H1 (cell line): ENCODE results near the gene TRIM10. TPM values are rescaled to one million over a fixed set of nuclear protein-coding genes. Genes with fewer than 3 reads are reported as not detected.

Source experiments
- CTBP2 ChIP-seq: IDR thresholded peaks from 2 replicates; pipeline ENCODE4 v1.7.0; 2011; ENCODE audit warnings: borderline replicate concordance, mild to moderate bottlenecking, moderate library complexity, mixed read lengths, low read length; ENCODE audit not compliant: insufficient read depth, insufficient read length
- EP300 ChIP-seq, 2 experiments: IDR thresholded peaks; 1 replicate in 1 of 2; 2 replicates in 1 of 2; pipeline ENCODE4 v1.6.1; 2011 to 2012; ENCODE audit warnings: low read depth in 2 of 2, low read length in 2 of 2, mild to moderate bottlenecking in 2 of 2, borderline replicate concordance in 1 of 2, inconsistent platforms in 1 of 2, moderate library complexity in 1 of 2
- KDM4A ChIP-seq: IDR thresholded peaks from one replicate; pipeline ENCODE4 v1.7.1; 2012; ENCODE audit warnings: low read depth, mild to moderate bottlenecking, moderate library complexity, low read length, inconsistent platforms; ENCODE audit not compliant: severe bottlenecking
- NANOG ChIP-seq: IDR thresholded peaks from 2 replicates; pipeline ENCODE4 v1.6.1; 2011; ENCODE audit warnings: low read length, low read depth, mild to moderate bottlenecking, inconsistent platforms; ENCODE audit not compliant: insufficient read depth, poor library complexity, severe bottlenecking
- NRF1 ChIP-seq: IDR thresholded peaks from 2 replicates; pipeline ENCODE4 v1.6.1; 2011; ENCODE audit warnings: mild to moderate bottlenecking, low read depth, low read length, improper control_type of control experiment
- POU5F1 ChIP-seq: IDR thresholded peaks from 2 replicates; pipeline ENCODE4 v1.6.1; 2011; ENCODE audit warnings: low read depth, mild to moderate bottlenecking, low read length, moderate library complexity
- RNF2 ChIP-seq: fragments of 200-900, 300-1000 bp; sonication (generic); IDR thresholded peaks from 2 replicates; pipeline ENCODE4 v1.7.1; 2016; ENCODE audit warnings: borderline replicate concordance, low read depth, mild to moderate bottlenecking, antibody characterized with exemption, low read length; ENCODE audit not compliant: poor library complexity, severe bottlenecking; ENCODE audit errors: missing control alignments
- SP4 ChIP-seq: IDR thresholded peaks from 2 replicates; pipeline ENCODE4 v1.6.1; 2012; ENCODE audit warnings: low read length, inconsistent platforms
- polyA plus RNA-seq, 7 experiments: library from polyadenylated mRNA; depleted of rRNA in 3 of 7; stranded (reverse) in 5 of 7; unstranded in 2 of 7; fragments of >200 nt in 5 of 7; fragments of 200-250 nt in 2 of 7; gene quantifications; 1 replicate in 5 of 7; 2 replicates in 1 of 7; 4 replicates in 1 of 7; pipeline versions ENCODE4 v1.2.1 to v1.2.3, GENCODE V29; 2011 to 2013; ENCODE audit warnings: missing spikeins in 2 of 7, mixed read lengths in 2 of 7
- total RNA-seq: library from RNA; stranded (reverse); fragmentation: NEBNext Ultra II Directional; extraction: Animal tissue kit (Norgen Biotek cat#: 25700); gene quantifications from 2 replicates; pipeline ENCODE4 v1.2.1, GENCODE V29; 2021
- TF ChIP-seq, protein P1 (sequence below): fragments of 300-600 bp; sonication (generic); IDR thresholded peaks from 2 replicates; pipeline ENCODE4 v1.7.1; 2012; ENCODE audit warnings: low read length, moderate library complexity, mild to moderate bottlenecking, inconsistent platforms; ENCODE audit not compliant: insufficient replicate concordance

Gene TRIM10
- total and polyA plus RNA-seq, 2 of the 8 experiments (the other 6 are each of a cell fraction or from before 2014, with no cell fraction given), result 0.06 TPM; not detected in 1

DNA sequence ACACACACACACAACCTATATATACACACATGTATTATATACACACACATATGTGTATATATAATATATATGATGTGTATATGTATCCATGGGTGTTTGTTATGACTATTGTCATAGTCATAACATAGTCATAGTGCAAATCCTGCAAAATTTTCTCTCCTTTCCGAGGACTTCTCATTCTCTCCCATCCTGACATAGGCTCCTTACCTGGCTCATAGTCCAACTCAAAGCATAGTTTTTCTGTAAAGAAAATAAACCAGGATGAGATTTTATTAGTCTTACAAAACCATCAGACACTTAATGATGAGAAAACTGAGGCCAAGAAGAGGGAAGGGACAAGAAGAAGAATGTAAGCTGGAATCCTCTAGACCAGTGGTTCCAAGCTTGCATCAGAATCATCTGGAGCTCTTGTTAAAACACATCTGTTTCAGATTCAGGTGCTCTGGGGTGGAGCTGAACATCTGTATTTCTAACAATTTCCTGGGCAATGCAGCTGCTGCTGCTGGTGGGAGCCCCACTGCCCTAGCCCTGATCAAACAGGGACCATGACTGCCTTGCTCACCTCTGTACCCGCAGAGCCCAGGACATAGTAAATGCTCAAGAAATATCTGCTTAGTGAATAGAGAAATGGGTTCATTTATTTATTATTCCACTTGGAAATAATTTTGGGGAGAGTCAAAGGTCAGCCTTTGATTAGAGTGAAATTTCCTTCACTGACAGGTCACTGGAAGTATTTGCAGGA is 5.3 kb downstream of the TRIM10 start (continued):
- TF ChIP-seq, protein P1, sequence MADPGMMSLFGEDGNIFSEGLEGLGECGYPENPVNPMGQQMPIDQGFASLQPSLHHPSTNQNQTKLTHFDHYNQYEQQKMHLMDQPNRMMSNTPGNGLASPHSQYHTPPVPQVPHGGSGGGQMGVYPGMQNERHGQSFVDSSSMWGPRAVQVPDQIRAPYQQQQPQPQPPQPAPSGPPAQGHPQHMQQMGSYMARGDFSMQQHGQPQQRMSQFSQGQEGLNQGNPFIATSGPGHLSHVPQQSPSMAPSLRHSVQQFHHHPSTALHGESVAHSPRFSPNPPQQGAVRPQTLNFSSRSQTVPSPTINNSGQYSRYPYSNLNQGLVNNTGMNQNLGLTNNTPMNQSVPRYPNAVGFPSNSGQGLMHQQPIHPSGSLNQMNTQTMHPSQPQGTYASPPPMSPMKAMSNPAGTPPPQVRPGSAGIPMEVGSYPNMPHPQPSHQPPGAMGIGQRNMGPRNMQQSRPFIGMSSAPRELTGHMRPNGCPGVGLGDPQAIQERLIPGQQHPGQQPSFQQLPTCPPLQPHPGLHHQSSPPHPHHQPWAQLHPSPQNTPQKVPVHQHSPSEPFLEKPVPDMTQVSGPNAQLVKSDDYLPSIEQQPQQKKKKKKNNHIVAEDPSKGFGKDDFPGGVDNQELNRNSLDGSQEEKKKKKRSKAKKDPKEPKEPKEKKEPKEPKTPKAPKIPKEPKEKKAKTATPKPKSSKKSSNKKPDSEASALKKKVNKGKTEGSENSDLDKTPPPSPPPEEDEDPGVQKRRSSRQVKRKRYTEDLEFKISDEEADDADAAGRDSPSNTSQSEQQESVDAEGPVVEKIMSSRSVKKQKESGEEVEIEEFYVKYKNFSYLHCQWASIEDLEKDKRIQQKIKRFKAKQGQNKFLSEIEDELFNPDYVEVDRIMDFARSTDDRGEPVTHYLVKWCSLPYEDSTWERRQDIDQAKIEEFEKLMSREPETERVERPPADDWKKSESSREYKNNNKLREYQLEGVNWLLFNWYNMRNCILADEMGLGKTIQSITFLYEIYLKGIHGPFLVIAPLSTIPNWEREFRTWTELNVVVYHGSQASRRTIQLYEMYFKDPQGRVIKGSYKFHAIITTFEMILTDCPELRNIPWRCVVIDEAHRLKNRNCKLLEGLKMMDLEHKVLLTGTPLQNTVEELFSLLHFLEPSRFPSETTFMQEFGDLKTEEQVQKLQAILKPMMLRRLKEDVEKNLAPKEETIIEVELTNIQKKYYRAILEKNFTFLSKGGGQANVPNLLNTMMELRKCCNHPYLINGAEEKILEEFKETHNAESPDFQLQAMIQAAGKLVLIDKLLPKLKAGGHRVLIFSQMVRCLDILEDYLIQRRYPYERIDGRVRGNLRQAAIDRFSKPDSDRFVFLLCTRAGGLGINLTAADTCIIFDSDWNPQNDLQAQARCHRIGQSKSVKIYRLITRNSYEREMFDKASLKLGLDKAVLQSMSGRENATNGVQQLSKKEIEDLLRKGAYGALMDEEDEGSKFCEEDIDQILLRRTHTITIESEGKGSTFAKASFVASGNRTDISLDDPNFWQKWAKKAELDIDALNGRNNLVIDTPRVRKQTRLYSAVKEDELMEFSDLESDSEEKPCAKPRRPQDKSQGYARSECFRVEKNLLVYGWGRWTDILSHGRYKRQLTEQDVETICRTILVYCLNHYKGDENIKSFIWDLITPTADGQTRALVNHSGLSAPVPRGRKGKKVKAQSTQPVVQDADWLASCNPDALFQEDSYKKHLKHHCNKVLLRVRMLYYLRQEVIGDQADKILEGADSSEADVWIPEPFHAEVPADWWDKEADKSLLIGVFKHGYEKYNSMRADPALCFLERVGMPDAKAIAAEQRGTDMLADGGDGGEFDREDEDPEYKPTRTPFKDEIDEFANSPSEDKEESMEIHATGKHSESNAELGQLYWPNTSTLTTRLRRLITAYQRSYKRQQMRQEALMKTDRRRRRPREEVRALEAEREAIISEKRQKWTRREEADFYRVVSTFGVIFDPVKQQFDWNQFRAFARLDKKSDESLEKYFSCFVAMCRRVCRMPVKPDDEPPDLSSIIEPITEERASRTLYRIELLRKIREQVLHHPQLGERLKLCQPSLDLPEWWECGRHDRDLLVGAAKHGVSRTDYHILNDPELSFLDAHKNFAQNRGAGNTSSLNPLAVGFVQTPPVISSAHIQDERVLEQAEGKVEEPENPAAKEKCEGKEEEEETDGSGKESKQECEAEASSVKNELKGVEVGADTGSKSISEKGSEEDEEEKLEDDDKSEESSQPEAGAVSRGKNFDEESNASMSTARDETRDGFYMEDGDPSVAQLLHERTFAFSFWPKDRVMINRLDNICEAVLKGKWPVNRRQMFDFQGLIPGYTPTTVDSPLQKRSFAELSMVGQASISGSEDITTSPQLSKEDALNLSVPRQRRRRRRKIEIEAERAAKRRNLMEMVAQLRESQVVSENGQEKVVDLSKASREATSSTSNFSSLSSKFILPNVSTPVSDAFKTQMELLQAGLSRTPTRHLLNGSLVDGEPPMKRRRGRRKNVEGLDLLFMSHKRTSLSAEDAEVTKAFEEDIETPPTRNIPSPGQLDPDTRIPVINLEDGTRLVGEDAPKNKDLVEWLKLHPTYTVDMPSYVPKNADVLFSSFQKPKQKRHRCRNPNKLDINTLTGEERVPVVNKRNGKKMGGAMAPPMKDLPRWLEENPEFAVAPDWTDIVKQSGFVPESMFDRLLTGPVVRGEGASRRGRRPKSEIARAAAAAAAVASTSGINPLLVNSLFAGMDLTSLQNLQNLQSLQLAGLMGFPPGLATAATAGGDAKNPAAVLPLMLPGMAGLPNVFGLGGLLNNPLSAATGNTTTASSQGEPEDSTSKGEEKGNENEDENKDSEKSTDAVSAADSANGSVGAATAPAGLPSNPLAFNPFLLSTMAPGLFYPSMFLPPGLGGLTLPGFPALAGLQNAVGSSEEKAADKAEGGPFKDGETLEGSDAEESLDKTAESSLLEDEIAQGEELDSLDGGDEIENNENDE, result no peak
- TF ChIP-seq NRF1, result no peak
- no peak for TF ChIP-seq CTBP2
- TF ChIP-seq KDM4A, result no peak
- TF ChIP-seq POU5F1, result no peak
- TF ChIP-seq EP300 (IDR thresholded peaks at IDR 0.05; ENCODE audit: borderline replicate concordance in 1 of 2, low read depth in 2 of 2, low read length in 2 of 2), result no peak
- no peak for TF ChIP-seq NANOG
- no peak for TF ChIP-seq RNF2
- no peak for TF ChIP-seq SP4
